ENCODE measurements around the gene RAB1A.

Gene RAB1A

DNA sequence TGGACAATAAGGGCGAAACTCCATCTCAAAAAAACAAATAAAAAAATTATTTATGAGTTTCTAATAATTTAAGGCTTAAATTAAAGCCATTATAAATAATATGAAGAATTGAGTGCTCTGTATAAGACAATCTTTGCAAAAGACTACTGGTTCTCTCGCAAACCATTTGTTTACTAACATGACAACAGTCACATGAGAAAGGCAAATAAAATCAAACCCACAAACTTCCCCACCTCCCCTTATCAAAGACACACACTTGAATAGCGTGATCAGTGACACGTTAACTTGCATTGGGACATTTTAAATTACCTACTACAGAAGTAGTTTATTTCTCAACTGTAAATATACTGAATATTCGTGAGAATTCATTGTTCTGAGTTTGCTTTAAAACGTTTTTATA, 21.1 kb downstream of the RAB1A start:
- Histone ChIP-seq H4K20me1 (ENCODE audit: insufficient read depth, low read length) (peaks cover 59% of the 10 kb centered on the region), H3K9me3 (ENCODE audit: insufficient read depth, low read length, severe bottlenecking) (no peaks in the 10 kb centered on the region), H3K27me3 (ENCODE audit: insufficient read depth, low read length, poor library complexity) (no peaks in the 10 kb centered on the region), H3K9ac (ENCODE audit: low read depth, low read length) (no peak overlapping the region), H3K4me1 (ENCODE audit: insufficient read depth, low read length) (no peaks in the 10 kb centered on the region), H3K36me3 (ENCODE audit: insufficient read depth, low read length) (peaks cover 19% of the 10 kb centered on the region; the same call in 1 of the 2 replicates), H3K79me2 (ENCODE audit: insufficient read depth, low read length) (peaks cover 99% of the 10 kb centered on the region), H3K27ac (ENCODE audit: low read length) (no peak overlapping the region), H3K4me3 (ENCODE audit: low read depth in 1 of 2, low read length in 2 of 2) (no peak overlapping the region), H3K4me2 (ENCODE audit: insufficient read depth, low read length) (no peak overlapping the region), H2AFZ (ENCODE audit: low read depth, low read length) (no peak overlapping the region)
- ATAC-seq (ENCODE audit: insufficient read depth, low read depth) (no peak), DNase-seq (no peak)
- TF ChIP-seq, protein P1, sequence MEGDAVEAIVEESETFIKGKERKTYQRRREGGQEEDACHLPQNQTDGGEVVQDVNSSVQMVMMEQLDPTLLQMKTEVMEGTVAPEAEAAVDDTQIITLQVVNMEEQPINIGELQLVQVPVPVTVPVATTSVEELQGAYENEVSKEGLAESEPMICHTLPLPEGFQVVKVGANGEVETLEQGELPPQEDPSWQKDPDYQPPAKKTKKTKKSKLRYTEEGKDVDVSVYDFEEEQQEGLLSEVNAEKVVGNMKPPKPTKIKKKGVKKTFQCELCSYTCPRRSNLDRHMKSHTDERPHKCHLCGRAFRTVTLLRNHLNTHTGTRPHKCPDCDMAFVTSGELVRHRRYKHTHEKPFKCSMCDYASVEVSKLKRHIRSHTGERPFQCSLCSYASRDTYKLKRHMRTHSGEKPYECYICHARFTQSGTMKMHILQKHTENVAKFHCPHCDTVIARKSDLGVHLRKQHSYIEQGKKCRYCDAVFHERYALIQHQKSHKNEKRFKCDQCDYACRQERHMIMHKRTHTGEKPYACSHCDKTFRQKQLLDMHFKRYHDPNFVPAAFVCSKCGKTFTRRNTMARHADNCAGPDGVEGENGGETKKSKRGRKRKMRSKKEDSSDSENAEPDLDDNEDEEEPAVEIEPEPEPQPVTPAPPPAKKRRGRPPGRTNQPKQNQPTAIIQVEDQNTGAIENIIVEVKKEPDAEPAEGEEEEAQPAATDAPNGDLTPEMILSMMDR (IDR thresholded peaks at IDR 0.05; ENCODE audit: borderline replicate concordance, extremely low read depth, low read length, poor library complexity, severe bottlenecking) = no peak
- no peak for TF ChIP-seq EZH2 (IDR thresholded peaks at IDR 0.05; ENCODE audit: borderline replicate concordance, low read depth, low read length, severe bottlenecking)

DNA sequence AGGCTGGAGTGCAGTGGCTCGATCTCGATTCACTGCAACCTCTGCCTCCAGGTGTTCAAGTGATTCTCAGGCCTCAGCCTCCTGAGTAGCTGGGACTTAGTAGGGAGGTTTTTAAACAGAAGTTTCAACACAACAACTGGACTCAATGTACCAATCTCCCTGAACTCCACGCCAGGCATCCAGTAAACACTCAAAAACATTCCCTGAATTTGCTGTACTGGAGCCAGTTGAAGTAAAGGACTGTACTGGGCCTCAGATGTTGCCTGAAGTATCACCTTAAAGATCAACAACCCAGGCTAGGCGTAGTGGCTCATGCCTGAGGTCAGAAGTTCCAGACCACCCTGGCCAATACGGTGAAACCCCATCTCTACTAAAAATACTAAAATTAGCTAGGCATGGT, 22.4 kb downstream of the RAB1A start:
- H4K20me1 ChIP-seq (ENCODE audit: insufficient read depth, low read length) = peaks cover 48% of the 10 kb centered on the region
- H3K27me3 ChIP-seq (ENCODE audit: insufficient read depth, low read length, poor library complexity) = no peaks in the 10 kb centered on the region
- no peak overlapping the region for H3K4me2 ChIP-seq (ENCODE audit: insufficient read depth, low read length)
- no peaks in the 10 kb centered on the region for H3K9me3 ChIP-seq (ENCODE audit: insufficient read depth, low read length, severe bottlenecking)
- ATAC-seq (ENCODE audit: insufficient read depth, low read depth) (no peak), DNase-seq (no peak)
- peaks cover 29% of the 10 kb centered on the region for H3K36me3 ChIP-seq (ENCODE audit: insufficient read depth, low read length)
- H3K9ac ChIP-seq (ENCODE audit: low read depth, low read length) = no peak overlapping the region
- peaks cover 97% of the 10 kb centered on the region for H3K79me2 ChIP-seq (ENCODE audit: insufficient read depth, low read length)
- H3K4me3 ChIP-seq (ENCODE audit: low read depth in 1 of 2, low read length in 2 of 2) = no peak overlapping the region
- H2AFZ ChIP-seq (ENCODE audit: low read depth, low read length) = no peak overlapping the region
- no peak for TF ChIP-seq EZH2 (IDR thresholded peaks at IDR 0.05; ENCODE audit: borderline replicate concordance, low read depth, low read length, severe bottlenecking)
- TF ChIP-seq, protein P1 (IDR thresholded peaks at IDR 0.05; ENCODE audit: borderline replicate concordance, extremely low read depth, low read length, poor library complexity, severe bottlenecking) = no peak
- no peak overlapping the region for H3K27ac ChIP-seq (ENCODE audit: low read length)
- H3K4me1 ChIP-seq (ENCODE audit: insufficient read depth, low read length) = no peaks in the 10 kb centered on the region

DNA sequence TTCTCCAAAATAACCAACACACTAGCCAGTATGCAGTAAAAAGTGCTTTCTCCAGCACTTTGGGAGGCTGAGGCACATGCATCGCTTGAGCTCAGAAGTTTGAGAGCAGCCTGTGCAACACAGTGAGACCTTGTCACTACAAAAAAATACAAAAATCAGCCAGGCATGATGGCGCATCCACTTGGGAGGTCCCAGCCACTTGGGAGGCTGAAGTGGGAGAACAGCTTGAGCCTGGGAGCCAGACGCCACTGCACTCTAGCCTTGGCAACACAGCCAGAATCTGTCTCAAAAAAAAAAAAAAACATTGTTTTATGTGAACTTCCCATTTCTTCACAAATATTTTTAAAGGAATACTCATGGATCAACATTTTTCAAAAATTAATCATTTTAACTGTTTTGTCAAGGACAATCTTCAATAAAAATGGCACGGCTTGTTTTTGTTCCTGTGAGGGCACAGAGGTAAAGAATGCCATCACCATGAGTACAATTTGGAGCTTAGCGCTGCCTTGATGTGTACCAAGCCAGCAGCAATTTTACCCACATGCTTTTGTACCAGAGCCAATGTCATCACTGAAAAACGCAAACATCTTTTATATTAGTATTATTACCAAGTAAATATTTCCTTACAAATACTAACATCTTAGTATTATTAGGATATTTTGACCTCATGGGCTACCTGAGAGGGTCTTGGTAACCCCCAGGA, 26.7 kb downstream of the RAB1A start:
- ATAC-seq (ENCODE audit: insufficient read depth, low read depth) = no peak
- TF ChIP-seq EZH2 (IDR thresholded peaks at IDR 0.05; ENCODE audit: borderline replicate concordance, low read depth, low read length, severe bottlenecking) = no peak
- TF ChIP-seq, protein P1 (IDR thresholded peaks at IDR 0.05; ENCODE audit: borderline replicate concordance, extremely low read depth, low read length, poor library complexity, severe bottlenecking) = no peak
- no peaks in the 10 kb centered on the region for H3K27me3 ChIP-seq (ENCODE audit: insufficient read depth, low read length, poor library complexity)
- no peak overlapping the region for H3K27ac ChIP-seq (ENCODE audit: low read length)
- no peaks in the 10 kb centered on the region for H3K4me1 ChIP-seq (ENCODE audit: insufficient read depth, low read length)
- H3K79me2 ChIP-seq (ENCODE audit: insufficient read depth, low read length) = peaks cover 88% of the 10 kb centered on the region
- no peaks in the 10 kb centered on the region for H3K9me3 ChIP-seq (ENCODE audit: insufficient read depth, low read length, severe bottlenecking)
- H3K4me3 ChIP-seq (ENCODE audit: low read depth in 1 of 2, low read length in 2 of 2) = no peak overlapping the region
- H2AFZ ChIP-seq (ENCODE audit: low read depth, low read length) = no peak overlapping the region
- peaks cover 70% of the 10 kb centered on the region for H3K36me3 ChIP-seq (ENCODE audit: insufficient read depth, low read length)
- DNase-seq = no peak
- H3K9ac ChIP-seq (ENCODE audit: low read depth, low read length) = no peak overlapping the region
- H3K4me2 ChIP-seq (ENCODE audit: insufficient read depth, low read length) = no peak overlapping the region
- peaks cover 32% of the 10 kb centered on the region for H4K20me1 ChIP-seq (ENCODE audit: insufficient read depth, low read length)

All from DND-41 (cell line).